Kidney epithelial cell (primary cell): ENCODE results near the gene PPP3CB. TPM values are rescaled to one million over a fixed set of nuclear protein-coding genes. Genes with fewer than 3 reads are reported as not detected.

Source experiments
- DNase-seq: peaks from one replicate; pipeline ENCODE4 v3.0.0-alpha.2; 2010; ENCODE audit warnings: low read depth
- H3K27me3 ChIP-seq: 2 replicates; pipeline ENCODE4 v1.6.0; 2011; ENCODE audit warnings: low read length; ENCODE audit not compliant: control insufficient read depth, insufficient read depth
- H3K36me3 ChIP-seq: 2 replicates; pipeline ENCODE4 v1.5.1; 2011; ENCODE audit warnings: low read length; ENCODE audit not compliant: control insufficient read depth, insufficient read depth
- H3K4me3 ChIP-seq: 2 replicates; pipeline ENCODE4 v1.5.1; 2011; ENCODE audit warnings: low read depth, mild to moderate bottlenecking, control low read depth, low read length
- CTCF ChIP-seq: IDR thresholded peaks from 2 replicates; pipeline ENCODE4 v1.5.1; 2011; ENCODE audit warnings: mild to moderate bottlenecking, moderate library complexity, low read length, control low read depth, inconsistent platforms; ENCODE audit not compliant: insufficient read depth, poor library complexity, severe bottlenecking
- total RNA-seq: library from RNA; depleted of rRNA; stranded (reverse); fragments of >200 nt; gene quantifications from 2 replicates; pipeline ENCODE4 v1.2.3, GENCODE V29; 2015

Gene PPP3CB
- total RNA-seq, result 18.7 and 21.9 TPM in 2 replicates

GRCh38 chr10:73495884-73496674 is at the start of gene PPP3CB:
PPP3CB (minus strand) TSS chr10:73496024; CDS start chr10:73495889, 135 bp downstream.
- no peak for TF ChIP-seq CTCF
- no peaks in the 10 kb centered on the region for H3K27me3 ChIP-seq
- peaks cover 2% of the 10 kb centered on the region for H3K36me3 ChIP-seq
- H3K4me3 ChIP-seq, result peak within 1 kb of the TSS; percentile 77
- DNase-seq, result peak; percentile 72

GRCh38 chr10:73545357-73545756 is 49.5 kb upstream of the PPP3CB start:
- no peak for TF ChIP-seq CTCF
- DNase-seq, result no peak
- Histone ChIP-seq H3K4me3 (no peak overlapping the region), H3K36me3 (no peaks in the 10 kb centered on the region), H3K27me3 (no peaks in the 10 kb centered on the region)

- H3K4me3 ChIP-seq, result no peak overlapping the region
- peaks cover 2% of the 10 kb centered on the region for H3K36me3 ChIP-seq
- TF ChIP-seq CTCF, result no peak
- H3K27me3 ChIP-seq, result no peaks in the 10 kb centered on the region
- DNase-seq, result no peak
These were observed 41.9 kb upstream of the PPP3CB start for GRCh38 chr10:73537709-73538108.

- no peak for TF ChIP-seq CTCF
- peaks cover 2% of the 10 kb centered on the region for H3K36me3 ChIP-seq
- H3K4me3 ChIP-seq, result no peak overlapping the region
- DNase-seq, result no peak
- H3K27me3 ChIP-seq, result no peaks in the 10 kb centered on the region
These were observed 41.5 kb upstream of the PPP3CB start for GRCh38 chr10:73537288-73537687.

GRCh38 chr10:73534857-73535256 is 39.0 kb upstream of the PPP3CB start:
- Histone ChIP-seq H3K36me3 (peaks cover 2% of the 10 kb centered on the region), H3K27me3 (no peaks in the 10 kb centered on the region), H3K4me3 (no peak overlapping the region)
- DNase-seq, result no peak
- no peak for TF ChIP-seq CTCF
